ENCODE results near the gene RAB43. TPM values are rescaled to one million over a fixed set of nuclear protein-coding genes. Genes with fewer than 3 reads are reported as not detected.
A peak's percentile ranks its signal among the peaks of the same experiment; 100 is the strongest.
"Not testable (repeated sequence)": the region's sequence is repeated elsewhere in the genome, so short reads cannot be mapped to it uniquely, and the experiment has no call there.

RAB43 gene
- 55.6 and 95.2 TPM in 2 replicates for total RNA-seq

GRCh38 chr3:129121792-129122411 lies at the start of gene RAB43:
Gene RAB43, minus strand, starts transcription at chr3:129121804. Its CDS starts 315 bp downstream, at chr3:129121489.
- DNase-seq (ENCODE audit: low read depth in 2 of 2), result peak; percentile 68 to 88

- no peak for DNase-seq (ENCODE audit: low read depth in 2 of 2)
Observed at GRCh38 chr3:129166579-129167332, 45.2 kb upstream of the RAB43 start.

GRCh38 chr3:129165594-129165993 lies 44.0 kb upstream of the RAB43 start:
- not testable (repeated sequence) for DNase-seq (ENCODE audit: low read depth in 2 of 2)

- DNase-seq (ENCODE audit: low read depth in 2 of 2), result no peak
Observed at GRCh38 chr3:129164500-129164899, 42.9 kb upstream of the RAB43 start.

- DNase-seq (ENCODE audit: low read depth in 2 of 2), result peak in 1 of 2 donors; percentile 7
Observed at GRCh38 chr3:129162729-129163579, 41.4 kb upstream of the RAB43 start.

- DNase-seq (ENCODE audit: low read depth in 2 of 2), result peak in 1 of 2 donors; percentile 25
Observed at GRCh38 chr3:129161860-129162271, 40.3 kb upstream of the RAB43 start.

- DNase-seq (ENCODE audit: low read depth in 2 of 2), result peak; percentile 96 to 97
Observed at GRCh38 chr3:129160891-129161859, 39.6 kb upstream of the RAB43 start, which contains the start of gene ISY1. Gene ISY1, minus strand, starts transcription at chr3:129161063. Its CDS starts 88 bp downstream, at chr3:129160975.

- DNase-seq (ENCODE audit: low read depth in 2 of 2), result no peak
Observed at GRCh38 chr3:129144786-129145185, 23.2 kb upstream of the RAB43 start.

GRCh38 chr3:129141011-129141410 lies 19.4 kb upstream of the RAB43 start:
- not testable (repeated sequence) for DNase-seq (ENCODE audit: low read depth in 2 of 2)

GRCh38 chr3:129139911-129140310 lies 18.3 kb upstream of the RAB43 start:
- DNase-seq (ENCODE audit: low read depth in 2 of 2), result no peak

- not testable (repeated sequence) for DNase-seq (ENCODE audit: low read depth in 2 of 2)
Observed at GRCh38 chr3:129136275-129136674, 14.7 kb upstream of the RAB43 start.

GRCh38 chr3:129132097-129132866 lies 10.7 kb upstream of the RAB43 start:
- DNase-seq (ENCODE audit: low read depth in 2 of 2), result no peak

- no peak for DNase-seq (ENCODE audit: low read depth in 2 of 2)
Observed at GRCh38 chr3:129131465-129132088, 10.0 kb upstream of the RAB43 start.

GRCh38 chr3:129130291-129130813 lies 8.7 kb upstream of the RAB43 start:
- DNase-seq (ENCODE audit: low read depth in 2 of 2), result no peak

GRCh38 chr3:129128357-129129155 lies 7.0 kb upstream of the RAB43 start:
- no peak for DNase-seq (ENCODE audit: low read depth in 2 of 2)

- no peak for DNase-seq (ENCODE audit: low read depth in 2 of 2)
Observed at GRCh38 chr3:129126726-129127280, 5.2 kb upstream of the RAB43 start.

GRCh38 chr3:129123314-129124060 lies 1.9 kb upstream of the RAB43 start:
- DNase-seq (ENCODE audit: low read depth in 2 of 2), result no peak
